ENCODE measurements around the gene RECK.

DNA sequence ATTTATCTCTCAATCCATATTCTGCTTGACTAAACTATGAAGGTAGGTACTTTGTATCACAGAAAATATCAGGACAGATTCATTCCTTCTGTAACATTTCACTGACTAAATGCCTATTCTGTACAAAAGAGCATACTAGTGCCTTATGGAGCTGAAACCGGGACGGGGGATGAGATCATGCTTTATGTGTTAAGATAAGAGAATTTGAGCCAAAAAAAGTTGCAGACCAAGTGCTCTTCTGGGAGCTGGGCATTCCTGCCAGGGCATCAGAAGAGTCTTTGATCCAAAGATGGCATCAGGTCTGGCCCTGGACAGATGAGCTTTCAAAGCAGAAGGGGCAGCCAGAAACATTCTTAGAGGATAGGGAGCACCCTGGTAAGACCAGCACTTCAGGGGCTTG is 72.4 kb downstream of the RECK start:
- TF ChIP-seq, protein P1, sequence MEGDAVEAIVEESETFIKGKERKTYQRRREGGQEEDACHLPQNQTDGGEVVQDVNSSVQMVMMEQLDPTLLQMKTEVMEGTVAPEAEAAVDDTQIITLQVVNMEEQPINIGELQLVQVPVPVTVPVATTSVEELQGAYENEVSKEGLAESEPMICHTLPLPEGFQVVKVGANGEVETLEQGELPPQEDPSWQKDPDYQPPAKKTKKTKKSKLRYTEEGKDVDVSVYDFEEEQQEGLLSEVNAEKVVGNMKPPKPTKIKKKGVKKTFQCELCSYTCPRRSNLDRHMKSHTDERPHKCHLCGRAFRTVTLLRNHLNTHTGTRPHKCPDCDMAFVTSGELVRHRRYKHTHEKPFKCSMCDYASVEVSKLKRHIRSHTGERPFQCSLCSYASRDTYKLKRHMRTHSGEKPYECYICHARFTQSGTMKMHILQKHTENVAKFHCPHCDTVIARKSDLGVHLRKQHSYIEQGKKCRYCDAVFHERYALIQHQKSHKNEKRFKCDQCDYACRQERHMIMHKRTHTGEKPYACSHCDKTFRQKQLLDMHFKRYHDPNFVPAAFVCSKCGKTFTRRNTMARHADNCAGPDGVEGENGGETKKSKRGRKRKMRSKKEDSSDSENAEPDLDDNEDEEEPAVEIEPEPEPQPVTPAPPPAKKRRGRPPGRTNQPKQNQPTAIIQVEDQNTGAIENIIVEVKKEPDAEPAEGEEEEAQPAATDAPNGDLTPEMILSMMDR (IDR thresholded peaks at IDR 0.05), result no peak
- no peak for TF ChIP-seq ZFX (IDR thresholded peaks at IDR 0.05; ENCODE audit: borderline replicate concordance)
